CD4-positive, alpha-beta T cell treated with Interleukin-12 subunit alpha and Interleukin-12 subunit beta, for 1 hour (primary cell): ENCODE measurements around the gene PITPNB.

ENCODE experiments used
- DNase-seq: peaks from one replicate; pipeline ENCODE4 v3.0.0-alpha.2; 2020

PITPNB gene

GRCh38 chr22:27827604-27828587 is 91.2 kb downstream of the PITPNB start:
- DNase-seq, result no peak

- no peak for DNase-seq
These were observed 93.9 kb downstream of the PITPNB start for GRCh38 chr22:27825174-27825573.

GRCh38 chr22:27823221-27823620 is 95.8 kb downstream of the PITPNB start:
- no peak for DNase-seq

- DNase-seq, result no peak
These were observed 97.9 kb downstream of the PITPNB start for GRCh38 chr22:27820896-27821866.

- DNase-seq, result no peak
These were observed 102.5 kb downstream of the PITPNB start for GRCh38 chr22:27816552-27816951.

GRCh38 chr22:27815826-27816530 is 103.1 kb downstream of the PITPNB start:
- DNase-seq, result no peak

GRCh38 chr22:27814993-27815392 is 104.1 kb downstream of the PITPNB start:
- no peak for DNase-seq

- no peak for DNase-seq
These were observed 107.3 kb downstream of the PITPNB start for GRCh38 chr22:27811778-27812177.

- DNase-seq, result no peak
These were observed 108.4 kb downstream of the PITPNB start for GRCh38 chr22:27810609-27811151.

- no peak for DNase-seq
These were observed 109.1 kb downstream of the PITPNB start for GRCh38 chr22:27809700-27810608.

GRCh38 chr22:27809226-27809603 is 109.8 kb downstream of the PITPNB start:
- no peak for DNase-seq

- no peak for DNase-seq
These were observed 110.4 kb downstream of the PITPNB start for GRCh38 chr22:27808451-27809225.

- DNase-seq, result no peak
These were observed 113.2 kb downstream of the PITPNB start for GRCh38 chr22:27805841-27806240.

GRCh38 chr22:27804470-27805297 is 114.4 kb downstream of the PITPNB start:
- peak; percentile 55 for DNase-seq

- DNase-seq, result no peak
These were observed 115.1 kb downstream of the PITPNB start for GRCh38 chr22:27803841-27804415.

- no peak for DNase-seq
These were observed 116.5 kb downstream of the PITPNB start for GRCh38 chr22:27802346-27803073.
